ENCODE data around the gene SLX4.

DNA sequence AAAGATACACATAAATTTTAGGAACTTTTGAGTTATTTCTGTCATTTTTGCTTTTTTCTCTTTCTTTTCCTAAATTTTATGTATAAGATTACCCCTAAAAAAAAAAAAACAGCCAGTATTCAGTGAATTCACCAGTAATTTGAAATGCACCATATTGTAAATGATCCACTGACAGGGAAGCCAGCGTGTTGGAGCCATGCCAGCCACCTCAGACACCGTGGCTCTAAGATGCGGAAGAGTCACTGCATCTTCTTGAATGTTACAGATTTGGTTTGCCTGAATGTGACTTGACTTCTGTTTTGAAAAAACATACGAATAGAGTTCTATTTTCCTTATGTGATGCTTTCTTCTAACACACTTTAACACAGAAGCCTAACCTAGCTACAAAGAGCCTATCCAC lies 73.2 kb downstream of the SLX4 start:
- TF ChIP-seq SIN3A (IDR thresholded peaks at IDR 0.05; ENCODE audit: borderline replicate concordance, insufficient read depth, low read length) = no peak
- no peak for TF ChIP-seq POLR2AphosphoS5 (IDR thresholded peaks at IDR 0.05; ENCODE audit: low read depth, low read length)
